Mesenchymal stem cell (in vitro differentiated cells and primary cell): ENCODE results near the gene SSH2.
"Not testable (repeated sequence)": the region's sequence is repeated elsewhere in the genome, so short reads cannot be mapped to it uniquely, and the experiment has no call there.

Source experiments
- DNase-seq: peaks from one replicate; pipeline ENCODE4 v3.0.0-alpha.2; 2013
- H2AFZ ChIP-seq: one replicate; pipeline ENCODE4 v1.6.1; 2013; ENCODE audit warnings: low read depth, mild to moderate bottlenecking, control low read depth, inconsistent platforms, low read length, moderate library complexity
- H2AK5ac ChIP-seq: 2 replicates; pipeline ENCODE4 v1.6.1; 2013; ENCODE audit warnings: low read length, moderate library complexity, mild to moderate bottlenecking, inconsistent platforms; ENCODE audit not compliant: severe bottlenecking
- H2BK120ac ChIP-seq: one replicate; pipeline ENCODE4 v1.6.1; 2013; ENCODE audit warnings: low read depth, mild to moderate bottlenecking, inconsistent platforms, low read length, moderate library complexity
- H2BK12ac ChIP-seq, 2 experiments: one replicate each; pipeline ENCODE4 v1.6.1; 2013; ENCODE audit warnings: inconsistent platforms in 2 of 2, low read length in 2 of 2, mild to moderate bottlenecking in 2 of 2, moderate library complexity in 2 of 2, control low read depth in 1 of 2
- H2BK15ac ChIP-seq: one replicate; pipeline ENCODE4 v1.6.1; 2013; ENCODE audit warnings: mild to moderate bottlenecking, low read depth, inconsistent platforms; ENCODE audit not compliant: poor library complexity, severe bottlenecking
- H2BK5ac ChIP-seq: 2 replicates; pipeline ENCODE4 v1.6.1; 2013; ENCODE audit warnings: low read depth, mild to moderate bottlenecking, low read length, control low read depth, inconsistent platforms; ENCODE audit not compliant: poor library complexity, severe bottlenecking
- H3K14ac ChIP-seq, 2 experiments: one replicate each; pipeline ENCODE4 v1.6.1; 2013; ENCODE audit warnings: inconsistent platforms in 2 of 2, low read length in 2 of 2, control low read depth in 1 of 2, mild to moderate bottlenecking in 1 of 2, moderate library complexity in 1 of 2
- H3K18ac ChIP-seq, 2 experiments: one replicate each; pipeline ENCODE4 v1.6.1; 2013; ENCODE audit warnings: inconsistent platforms in 2 of 2, low read length in 2 of 2, control low read depth in 1 of 2, low read depth in 1 of 2, mild to moderate bottlenecking in 1 of 2
- H3K23ac ChIP-seq, 2 experiments: one replicate each; pipeline ENCODE4 v1.6.1; 2013; ENCODE audit warnings: inconsistent platforms in 2 of 2, low read length in 2 of 2, mild to moderate bottlenecking in 2 of 2, moderate library complexity in 2 of 2, control low read depth in 1 of 2
- H3K27ac ChIP-seq: 2 replicates; pipeline ENCODE4 v1.5.1; 2013; ENCODE audit warnings: mild to moderate bottlenecking, moderate library complexity, low read length, control low read depth, inconsistent platforms; ENCODE audit not compliant: poor library complexity, severe bottlenecking
- H3K27me3 ChIP-seq, 2 experiments: 2 replicates each; pipeline versions ENCODE4 v1.6.1 to v1.7.0; 2013; ENCODE audit warnings: low read length in 2 of 2, mild to moderate bottlenecking in 2 of 2, moderate library complexity in 2 of 2, control low read depth in 1 of 2, inconsistent platforms in 1 of 2; ENCODE audit not compliant: control insufficient read depth in 1 of 2, insufficient read depth in 1 of 2
- H3K36me3 ChIP-seq, 2 experiments: 2 replicates each; pipeline versions ENCODE4 v1.6.1 to v1.7.0; 2013; ENCODE audit warnings: low read length in 2 of 2, control low read depth in 1 of 2, inconsistent platforms in 1 of 2, low read depth in 1 of 2, mild to moderate bottlenecking in 1 of 2; ENCODE audit not compliant: insufficient read depth in 2 of 2, control insufficient read depth in 1 of 2
- H3K4ac ChIP-seq, 2 experiments: one replicate each; pipeline ENCODE4 v1.6.1; 2013; ENCODE audit warnings: inconsistent platforms in 2 of 2, low read length in 2 of 2, mild to moderate bottlenecking in 2 of 2, moderate library complexity in 2 of 2, control low read depth in 1 of 2, low read depth in 1 of 2
- H3K4me1 ChIP-seq: 2 replicates; pipeline ENCODE4 v1.6.1; 2013; ENCODE audit warnings: low read depth, low read length, control low read depth; ENCODE audit not compliant: control insufficient read depth, insufficient read depth
- H3K4me2 ChIP-seq: 2 replicates; pipeline ENCODE4 v1.6.1; 2013; ENCODE audit warnings: low read length, mild to moderate bottlenecking, inconsistent platforms; ENCODE audit not compliant: poor library complexity, severe bottlenecking
- H3K4me3 ChIP-seq, 2 experiments: 2 replicates each; pipeline versions ENCODE4 v1.5.1 to v1.7.0; 2013; ENCODE audit warnings: low read length in 2 of 2, mild to moderate bottlenecking in 2 of 2, control low read depth in 1 of 2, low read depth in 1 of 2; ENCODE audit not compliant: insufficient read depth in 1 of 2
- H3K79me1 ChIP-seq: replicated peaks from 2 replicates; pipeline ENCODE4 v1.6.1; 2013; ENCODE audit warnings: mild to moderate bottlenecking, control low read depth, low read length, inconsistent platforms; ENCODE audit not compliant: poor library complexity, severe bottlenecking
- H3K9ac ChIP-seq: 2 replicates; pipeline ENCODE4 v1.7.0; 2013; ENCODE audit warnings: mild to moderate bottlenecking, low read length, moderate library complexity
- H3K9me3 ChIP-seq: 2 replicates; pipeline ENCODE4 v1.7.0; 2013; ENCODE audit warnings: mild to moderate bottlenecking, low read length; ENCODE audit not compliant: control insufficient read depth
- H4K8ac ChIP-seq: one replicate; pipeline ENCODE4 v1.6.1; 2013; ENCODE audit warnings: inconsistent platforms, mild to moderate bottlenecking, low read length, moderate library complexity
- H4K91ac ChIP-seq: one replicate; pipeline ENCODE4 v1.6.1; 2013; ENCODE audit warnings: mild to moderate bottlenecking, low read length, inconsistent platforms
- WGBS: methylation state at CpG from one replicate; pipeline ENCODE4 v1.1.7; 2013; ENCODE audit warnings: mixed read lengths; 5-methylcytosine and 5-hydroxymethylcytosine counted together

SSH2 gene

GRCh38 chr17:29867643-29868181, 62.3 kb downstream of the SSH2 start:
- Histone ChIP-seq H3K4me1 (no peaks in the 10 kb centered on the region), H3K4me2 (no peak overlapping the region), H3K4me3 (no peak overlapping the region), H3K18ac (no peak overlapping the region), H3K23ac (no peak overlapping the region), H2AFZ (no peak overlapping the region), H3K4ac (no peak overlapping the region), H4K91ac (no peak overlapping the region), H3K9me3 (no peaks in the 10 kb centered on the region), H3K9ac (no peak overlapping the region), H3K14ac (no peak overlapping the region), H2BK12ac (no peak overlapping the region), H3K27ac (no peak overlapping the region), H3K27me3 (no peaks in the 10 kb centered on the region), H2BK15ac (no peak overlapping the region), H2BK120ac (no peak overlapping the region), H4K8ac (no peak overlapping the region), H3K79me1 (peaks cover 31% of the 10 kb centered on the region), H2BK5ac (no peak overlapping the region), H3K36me3 (no peaks in the 10 kb centered on the region), H2AK5ac (no peak overlapping the region)
- 100% methylated on average over 1 of the region's 2 CpGs for WGBS
- DNase-seq: no peak

- Histone ChIP-seq H3K36me3 (no peaks in the 10 kb centered on the region), H2BK15ac (no peak overlapping the region), H3K18ac (no peak overlapping the region), H3K4me2 (no peak overlapping the region), H2BK5ac (no peak overlapping the region), H3K23ac (no peak overlapping the region), H3K4me3 (no peak overlapping the region), H2BK120ac (no peak overlapping the region), H2BK12ac (no peak overlapping the region), H3K27me3 (no peaks in the 10 kb centered on the region), H2AK5ac (no peak overlapping the region), H4K91ac (no peak overlapping the region), H3K4ac (no peak overlapping the region), H4K8ac (no peak overlapping the region), H3K4me1 (no peaks in the 10 kb centered on the region), H2AFZ (no peak overlapping the region), H3K9me3 (no peaks in the 10 kb centered on the region), H3K14ac (no peak overlapping the region), H3K9ac (no peak overlapping the region), H3K79me1 (peaks cover 29% of the 10 kb centered on the region), H3K27ac (no peak overlapping the region)
- 100% methylated on average over 3 of the region's 5 CpGs for WGBS
- no peak for DNase-seq
Observed at GRCh38 chr17:29866746-29867404, 63.2 kb downstream of the SSH2 start.

- Histone ChIP-seq H3K36me3 (no peaks in the 10 kb centered on the region), H4K91ac (no peak overlapping the region), H2AK5ac (no peak overlapping the region), H3K9ac (no peak overlapping the region), H3K14ac (no peak overlapping the region), H3K27me3 (no peaks in the 10 kb centered on the region), H2BK12ac (no peak overlapping the region), H4K8ac (no peak overlapping the region), H2AFZ (no peak overlapping the region), H3K27ac (no peak overlapping the region), H2BK5ac (no peak overlapping the region), H3K4me1 (no peaks in the 10 kb centered on the region), H3K4me3 (no peak overlapping the region), H3K4ac (no peak overlapping the region), H3K9me3 (no peaks in the 10 kb centered on the region), H2BK120ac (no peak overlapping the region), H3K23ac (no peak overlapping the region), H3K4me2 (no peak overlapping the region), H2BK15ac (no peak overlapping the region), H3K18ac (no peak overlapping the region), H3K79me1 (peaks cover 31% of the 10 kb centered on the region)
- no peak for DNase-seq
- WGBS: no CpG with 5 or more reads among the region's 1 CpG
Observed at GRCh38 chr17:29864615-29865014, 65.4 kb downstream of the SSH2 start.

- not testable (repeated sequence) for H2BK15ac ChIP-seq, H3K9ac ChIP-seq, H3K18ac ChIP-seq, H3K4me2 ChIP-seq, H2BK5ac ChIP-seq, H2BK120ac ChIP-seq, H3K4me3 ChIP-seq, H2AFZ ChIP-seq, H2BK12ac ChIP-seq, H3K27ac ChIP-seq, H3K4me1 ChIP-seq, H4K91ac ChIP-seq, H3K9me3 ChIP-seq, DNase-seq, H3K14ac ChIP-seq, H3K4ac ChIP-seq, H3K36me3 ChIP-seq, H4K8ac ChIP-seq, H3K27me3 ChIP-seq, H2AK5ac ChIP-seq, H3K23ac ChIP-seq
- WGBS: 96% methylated on average over 1 of the region's 4 CpGs
- peaks cover 29% of the 10 kb centered on the region for H3K79me1 ChIP-seq
Observed at GRCh38 chr17:29864123-29864522, 65.9 kb downstream of the SSH2 start.
